ENCODE results near the gene RBL2.
"Not testable (repeated sequence)": the region's sequence is repeated elsewhere in the genome, so short reads cannot be mapped to it uniquely, and the experiment has no call there.

Gene RBL2

DNA sequence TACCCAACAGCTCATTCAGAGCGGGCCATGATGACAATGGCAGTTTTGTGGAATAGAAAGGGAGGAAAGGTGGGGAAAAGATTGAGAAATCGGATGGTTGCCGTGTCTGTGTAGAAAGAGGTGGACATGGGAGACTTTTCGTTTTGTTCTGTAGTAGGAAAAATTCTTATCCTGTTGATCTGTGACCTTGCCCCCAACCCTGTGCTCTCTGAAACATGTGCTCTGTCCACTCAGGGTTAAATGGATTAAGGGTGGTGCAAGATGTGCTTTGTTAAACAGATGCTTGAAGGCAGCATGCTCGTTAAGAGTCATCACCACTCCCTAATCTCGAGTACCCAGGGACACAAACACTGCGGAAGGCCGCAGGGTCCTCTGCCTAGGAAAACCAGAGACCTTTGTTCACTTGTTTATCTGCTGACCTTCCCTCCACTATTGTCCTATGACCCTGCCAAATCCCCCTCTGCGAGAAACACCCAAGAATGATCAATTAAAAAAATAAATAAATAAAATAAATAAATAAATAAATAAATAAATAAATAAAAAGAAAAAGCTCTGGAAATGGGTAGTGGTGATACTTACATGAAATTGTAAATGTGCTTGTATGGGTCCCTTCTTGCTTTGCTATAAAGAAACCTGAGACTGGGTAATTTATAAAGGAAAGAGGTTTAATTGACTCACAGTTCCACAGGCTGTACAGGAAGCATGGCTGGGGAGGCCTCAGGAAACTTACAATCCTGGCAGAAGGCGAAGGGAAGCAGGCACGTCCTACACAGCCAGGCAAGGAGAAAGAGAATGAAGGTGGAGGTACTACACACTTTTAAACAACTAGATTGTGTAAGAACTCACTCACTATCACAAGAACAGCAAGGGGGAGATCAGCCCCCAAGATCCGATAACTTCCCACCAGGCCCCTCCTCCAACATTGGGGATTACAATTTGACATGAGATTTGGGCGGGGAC, 105.8 kb downstream of the RBL2 start:
- not testable (repeated sequence) for DNase-seq

Data from NCI-H1436 treated with DMSO at 0.1 percent for 48 hours (cell line).